GM12878 (cell line): ENCODE results near the gene IER3.

Experiments
- ATF7 ChIP-seq: fragments of 450-650 bp; IDR thresholded peaks from 2 replicates; pipeline ENCODE4 v1.6.1; 2016; ENCODE audit warnings: low read depth, mild to moderate bottlenecking
- BCL11A ChIP-seq: IDR thresholded peaks from 2 replicates; pipeline ENCODE4 v1.6.1; 2011; ENCODE audit warnings: low read depth, low read length
- CREB1 ChIP-seq: IDR thresholded peaks from 2 replicates; pipeline ENCODE4 v1.6.1; 2012; ENCODE audit warnings: low read depth, mild to moderate bottlenecking, inconsistent platforms
- CTCF ChIP-seq, 3 experiments: IDR thresholded peaks in 2 of 3; conservative IDR thresholded peaks in 1 of 3; 2 replicates each; pipeline ENCODE4 v1.5.1; 2011; ENCODE audit warnings: low read depth in 3 of 3, low read length in 3 of 3, mild to moderate bottlenecking in 3 of 3, control low read depth in 2 of 3, moderate library complexity in 2 of 3, inconsistent platforms in 1 of 3, mixed read lengths in 1 of 3; ENCODE audit not compliant: control insufficient read depth in 2 of 3, insufficient read depth in 1 of 3; ENCODE audit errors: extremely low read depth in 1 of 3
- EGR1 ChIP-seq, 2 experiments: IDR thresholded peaks; 1 replicate in 1 of 2; 2 replicates in 1 of 2; pipeline ENCODE4 v1.6.1; 2011 to 2012; ENCODE audit warnings: low read depth in 2 of 2, low read length in 2 of 2, borderline replicate concordance in 1 of 2, mild to moderate bottlenecking in 1 of 2, moderate library complexity in 1 of 2
- POLR2A ChIP-seq: IDR thresholded peaks from 2 replicates; pipeline ENCODE4 v1.6.1; 2011; ENCODE audit warnings: low read depth, mild to moderate bottlenecking, low read length
- POLR2AphosphoS5 ChIP-seq: IDR thresholded peaks from 2 replicates; pipeline ENCODE4 v1.6.1; 2011; ENCODE audit warnings: mild to moderate bottlenecking, low read length, inconsistent platforms
- POU2F2 ChIP-seq: IDR thresholded peaks from 3 replicates; pipeline ENCODE4 v1.6.1; 2011; ENCODE audit warnings: low read depth, mild to moderate bottlenecking, low read length, borderline replicate concordance
- RB1 ChIP-seq: fragments of 450-650 bp; formaldehyde crosslinking; IDR thresholded peaks from 2 replicates; pipeline ENCODE4 v1.6.1; 2017; ENCODE audit warnings: mild to moderate bottlenecking, borderline replicate concordance
- SPI1 ChIP-seq: IDR thresholded peaks from 2 replicates; pipeline ENCODE4 v1.6.1; 2011; ENCODE audit warnings: low read depth, mild to moderate bottlenecking, low read length, moderate library complexity, borderline replicate concordance; ENCODE audit not compliant: insufficient read depth
- TAF1 ChIP-seq: IDR thresholded peaks from 2 replicates; pipeline ENCODE4 v1.6.1; 2011; ENCODE audit warnings: mild to moderate bottlenecking, low read depth, low read length, borderline replicate concordance
- YBX1 ChIP-seq: fragments of 450-650 bp; IDR thresholded peaks from 2 replicates; pipeline ENCODE4 v1.6.1; 2016; ENCODE audit warnings: antibody characterized with exemption
- YY1 ChIP-seq: IDR thresholded peaks from 2 replicates; pipeline ENCODE4 v1.6.1; 2011; ENCODE audit warnings: low read depth, mild to moderate bottlenecking, low read length
- ZNF24 ChIP-seq: fragments of 450-650 bp; IDR thresholded peaks from 2 replicates; pipeline ENCODE4 v1.6.1; 2017; ENCODE audit warnings: antibody characterized with exemption, mild to moderate bottlenecking

GRCh38 chr6:30767158-30767943, 23.0 kb upstream of the IER3 start:
- no peak for TF ChIP-seq POLR2AphosphoS5
- TF ChIP-seq CREB1, result no peak; the same call in 1 of the 2 replicates
- TF ChIP-seq YY1, result 0 out of 2 replicates have a peak, but pooled peaks have one; percentile 6
- no peak for TF ChIP-seq RB1
- no peak for TF ChIP-seq CTCF (IDR thresholded peaks at IDR 0.05 in 2 of 3, conservative IDR thresholded peaks at IDR 0.05 in 1 of 3; ENCODE audit: control insufficient read depth in 2 of 3, extremely low read depth in 1 of 3, insufficient read depth in 1 of 3, low read depth in 3 of 3, low read length in 3 of 3)
- TF ChIP-seq ZNF24, result no peak
- TF ChIP-seq TAF1, result no peak; the same call in 1 of the 2 replicates
- no peak for TF ChIP-seq EGR1 (IDR thresholded peaks at IDR 0.05; ENCODE audit: borderline replicate concordance in 1 of 2, low read depth in 2 of 2, low read length in 2 of 2)
- no peak for TF ChIP-seq POLR2A
- TF ChIP-seq POU2F2, result peak; percentile 30; the same call in 1 of the 3 replicates
- TF ChIP-seq ATF7, result peak; percentile 95
- TF ChIP-seq SPI1, result peak; percentile 17; the same call in 1 of the 2 replicates
- TF ChIP-seq BCL11A, result peak; percentile 87
- TF ChIP-seq YBX1, result no peak
